DMS53 (cell line): ENCODE measurements around the gene ATXN1.
A peak's percentile ranks its signal among the peaks of the same experiment; 100 is the strongest.

Experiments
- DNase-seq: peaks from one replicate; lab custom pipeline; 2025; lab: John Stamatoyannopoulos, UW

ATXN1 gene

GRCh38 chr6:16359563-16359962, 401.7 kb downstream of the ATXN1 start:
- no peak for DNase-seq

- DNase-seq = no peak
Measured at GRCh38 chr6:16358531-16359138, 402.6 kb downstream of the ATXN1 start.

- DNase-seq = no peak
Measured at GRCh38 chr6:16355699-16356446, 405.4 kb downstream of the ATXN1 start.

- DNase-seq = no peak
Measured at GRCh38 chr6:16355238-16355637, 406.0 kb downstream of the ATXN1 start.

GRCh38 chr6:16354692-16355091, 406.6 kb downstream of the ATXN1 start:
- DNase-seq = no peak

GRCh38 chr6:16352821-16353438, 408.3 kb downstream of the ATXN1 start:
- no peak for DNase-seq

- no peak for DNase-seq
Measured at GRCh38 chr6:16352258-16352635, 409.0 kb downstream of the ATXN1 start.

- no peak for DNase-seq
Measured at GRCh38 chr6:16349544-16349943, 411.7 kb downstream of the ATXN1 start.

- no peak for DNase-seq
Measured at GRCh38 chr6:16346831-16347230, 414.4 kb downstream of the ATXN1 start.

- peak; percentile 72 for DNase-seq
Measured at GRCh38 chr6:16345449-16346330, 415.6 kb downstream of the ATXN1 start.

- DNase-seq = no peak
Measured at GRCh38 chr6:16344756-16345155, 416.5 kb downstream of the ATXN1 start.

GRCh38 chr6:16343593-16343992, 417.7 kb downstream of the ATXN1 start:
- DNase-seq = no peak

- DNase-seq = no peak
Measured at GRCh38 chr6:16339265-16339587, 422.0 kb downstream of the ATXN1 start.

- DNase-seq = peak; percentile 26
Measured at GRCh38 chr6:16338577-16339264, 422.5 kb downstream of the ATXN1 start.

GRCh38 chr6:16337295-16337975, 423.8 kb downstream of the ATXN1 start:
- DNase-seq = no peak

GRCh38 chr6:16336911-16337294, 424.4 kb downstream of the ATXN1 start:
- no peak for DNase-seq

- no peak for DNase-seq
Measured at GRCh38 chr6:16336056-16336818, 425.0 kb downstream of the ATXN1 start.

- DNase-seq = no peak
Measured at GRCh38 chr6:16335176-16335575, 426.1 kb downstream of the ATXN1 start.

GRCh38 chr6:16334671-16335070, 426.6 kb downstream of the ATXN1 start:
- no peak for DNase-seq

GRCh38 chr6:16333580-16333979, 427.7 kb downstream of the ATXN1 start:
- peak; percentile 39 for DNase-seq

GRCh38 chr6:16332175-16332542, 429.1 kb downstream of the ATXN1 start:
- DNase-seq = peak; percentile 89
